HuH-7 (cell line): ENCODE results near the gene ATF6.

ENCODE experiments used
- DNase-seq: peaks from one replicate; pipeline ENCODE4 v3.0.0; 2011; ENCODE audit warnings: low spot score

Gene ATF6

DNA sequence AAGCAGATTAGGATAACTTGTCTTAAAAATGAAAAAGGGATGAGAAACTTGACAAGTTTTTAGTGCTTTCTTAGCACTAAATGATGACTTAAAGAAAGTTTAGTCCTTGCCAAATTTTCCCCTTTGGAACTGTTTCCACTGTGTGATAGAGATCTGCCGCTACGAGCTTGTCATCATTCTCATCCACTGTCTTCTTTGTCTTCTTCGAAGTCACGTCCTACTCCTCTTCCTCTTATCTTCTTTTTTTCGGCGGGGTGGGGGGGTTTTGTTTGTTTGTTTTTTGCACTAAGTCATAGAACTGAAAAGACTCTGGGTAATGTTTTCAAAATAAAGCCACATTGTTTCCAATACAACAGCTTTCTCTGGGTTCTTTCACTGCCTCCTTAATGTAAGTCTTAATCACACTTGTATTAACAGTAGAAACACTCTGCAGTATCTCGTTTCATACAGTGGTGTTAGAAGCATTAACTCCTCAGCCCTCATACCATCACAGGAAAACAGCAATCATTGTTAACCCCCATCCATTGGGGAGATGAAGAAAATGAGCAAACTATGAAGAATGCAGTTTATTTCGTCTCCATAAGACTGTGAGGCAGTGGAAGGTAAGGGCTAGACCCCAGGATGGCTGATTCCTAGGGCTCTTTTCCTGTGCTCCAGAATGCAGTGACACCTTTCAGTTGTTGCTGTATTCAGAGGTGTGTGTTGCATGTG, 175.8 kb downstream of the ATF6 start:
- no peak for DNase-seq

DNA sequence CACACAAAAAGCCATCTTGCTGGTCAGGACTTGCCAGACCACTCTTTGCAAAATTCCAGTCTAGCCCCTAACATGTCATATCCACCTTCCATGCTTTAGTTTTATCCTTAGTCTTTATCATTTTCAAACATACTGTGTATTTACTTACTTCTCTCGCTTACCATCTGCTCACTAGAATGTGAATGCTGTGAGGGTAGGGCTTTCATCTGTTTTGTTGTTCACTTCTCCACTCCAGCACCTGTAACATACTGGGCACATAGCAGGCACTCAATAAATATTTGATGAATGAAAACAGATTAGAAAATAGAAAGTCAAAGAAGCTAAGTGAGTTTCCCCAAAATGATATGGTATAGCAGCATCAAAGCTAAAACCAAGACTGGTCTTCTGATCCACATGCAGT, 177.6 kb downstream of the ATF6 start:
- no peak for DNase-seq

DNA sequence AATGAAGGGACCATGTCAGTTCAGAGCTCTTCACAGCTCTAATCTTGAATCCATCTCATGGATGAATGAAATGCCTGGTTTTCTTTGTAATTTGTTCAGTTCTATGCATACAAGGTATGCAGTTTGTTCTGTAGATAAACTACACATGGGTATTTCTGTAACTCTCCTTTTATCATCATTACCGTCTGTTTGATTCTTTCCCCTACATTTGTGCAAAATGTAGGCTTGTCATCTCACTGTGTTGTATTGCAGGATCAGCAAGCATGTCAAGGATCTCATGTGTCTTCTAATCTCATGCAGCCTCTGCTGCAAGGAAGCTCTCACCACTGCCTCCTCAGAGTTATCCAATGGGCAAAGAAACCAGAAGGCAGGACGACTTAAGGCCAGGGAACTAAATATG, 178.3 kb downstream of the ATF6 start:
- no peak for DNase-seq

DNA sequence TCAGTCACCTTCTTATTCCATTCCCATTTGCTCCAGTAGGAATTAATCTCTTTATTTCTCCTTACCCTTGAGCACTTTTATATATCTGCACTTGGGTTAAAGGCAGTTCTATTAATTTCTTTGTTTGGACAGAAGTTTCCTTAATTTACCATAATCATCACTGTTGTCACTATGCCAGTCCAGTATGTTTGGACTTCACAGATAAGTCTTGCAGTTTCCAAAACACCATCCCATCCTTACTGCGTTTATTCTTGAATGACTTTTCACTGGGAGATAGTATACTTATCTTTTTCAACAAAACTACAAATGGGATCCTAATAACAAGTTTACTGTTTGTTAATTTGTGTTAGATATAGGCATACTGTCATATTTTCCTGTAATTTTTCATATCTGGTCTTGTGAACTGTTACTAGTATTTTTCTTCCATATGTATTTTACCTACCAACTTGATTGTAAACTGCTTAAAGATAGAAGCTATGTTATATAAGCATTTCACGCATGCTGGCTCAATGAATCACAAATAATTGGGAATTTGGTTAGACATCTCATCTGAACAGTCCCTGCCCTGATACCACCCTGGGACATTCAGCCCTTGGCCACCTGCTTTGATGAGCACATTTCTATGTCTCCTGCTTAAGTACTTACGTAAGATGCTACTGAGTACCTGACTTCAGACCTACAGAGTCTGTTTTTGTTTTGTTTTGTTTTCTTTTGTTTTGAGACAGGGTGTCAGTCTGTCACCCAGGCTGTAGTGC, 179.4 kb downstream of the ATF6 start:
- DNase-seq: no peak

DNA sequence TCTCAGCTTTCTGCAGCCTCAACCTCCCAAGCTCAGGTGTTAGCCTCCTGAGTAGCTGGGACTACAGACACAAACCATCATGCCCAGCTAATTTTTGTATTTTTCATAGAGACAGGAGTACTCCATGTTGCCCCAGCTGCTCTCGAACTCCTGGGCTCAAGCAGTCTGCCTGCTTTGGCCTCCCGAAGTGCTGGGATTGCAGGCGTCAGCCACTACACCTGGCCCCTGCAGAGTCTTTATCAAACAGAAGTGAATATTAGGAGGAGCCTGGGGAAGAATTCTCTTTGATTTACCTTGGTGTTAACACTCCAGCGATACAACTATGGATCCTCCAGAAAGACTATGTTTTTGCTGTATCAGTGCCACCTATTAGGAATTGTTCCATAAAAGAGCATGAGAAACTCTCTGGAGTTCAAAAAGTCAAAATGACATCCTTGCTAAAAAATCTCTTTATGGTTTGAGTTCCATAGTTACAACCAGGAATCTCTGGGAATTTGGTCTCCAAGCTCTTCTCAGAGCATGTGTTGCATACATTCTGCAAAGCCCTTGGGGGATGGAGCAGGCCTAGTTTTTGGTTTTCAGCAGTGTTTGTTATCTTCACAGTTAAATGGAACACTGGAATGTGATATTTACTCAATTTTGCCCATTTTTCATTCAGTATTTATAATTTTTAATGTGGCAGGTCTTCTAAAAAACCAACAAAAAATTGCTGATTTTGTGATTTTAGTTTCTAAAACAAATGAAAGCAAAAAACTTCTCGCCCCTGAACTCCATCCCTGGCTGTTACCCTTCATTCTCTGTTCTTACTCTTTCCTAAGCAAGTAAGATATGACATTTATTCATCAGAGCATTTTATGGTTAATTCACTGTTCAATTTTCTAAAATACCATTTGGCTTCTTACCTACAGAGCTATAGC, 180.2 kb downstream of the ATF6 start:
- no peak for DNase-seq

DNA sequence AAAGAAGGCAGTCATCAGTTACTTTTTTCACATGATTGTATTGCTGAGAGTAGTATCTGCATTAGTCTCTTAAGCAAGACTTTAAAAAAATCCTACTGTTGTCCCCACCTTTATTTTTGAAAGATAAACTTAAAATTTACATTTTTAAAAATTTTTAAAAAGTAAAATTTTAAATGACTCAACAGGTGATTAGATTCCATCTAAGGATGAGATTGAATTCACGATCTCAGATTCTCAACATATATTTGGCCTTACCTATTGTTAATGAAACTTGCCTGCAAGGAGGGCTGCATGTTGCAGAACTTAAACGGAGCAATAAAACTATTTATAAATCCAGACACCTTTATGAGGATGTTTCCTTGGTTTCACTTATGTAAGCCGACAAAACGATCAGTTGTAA, 182.3 kb downstream of the ATF6 start:
- DNase-seq: no peak

DNA sequence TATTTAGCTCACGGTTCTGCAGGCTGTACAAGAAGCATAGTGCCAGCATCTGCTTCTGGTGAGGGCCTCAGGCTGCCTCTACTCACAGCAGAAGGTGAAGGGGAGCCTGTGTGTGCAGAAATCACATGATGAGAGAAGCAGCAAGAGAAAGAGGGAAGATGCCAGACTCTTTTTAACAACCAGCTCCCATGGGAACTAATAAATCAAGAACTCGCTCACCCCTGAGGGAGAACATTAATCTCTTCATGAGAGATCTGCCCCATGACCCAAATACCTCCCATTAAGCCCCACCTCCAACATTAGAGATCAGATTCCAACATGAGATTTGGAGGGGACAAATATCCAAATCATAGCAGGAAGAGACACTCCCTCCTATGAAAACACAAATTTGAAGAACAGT, 183.4 kb downstream of the ATF6 start:
- no peak for DNase-seq

DNA sequence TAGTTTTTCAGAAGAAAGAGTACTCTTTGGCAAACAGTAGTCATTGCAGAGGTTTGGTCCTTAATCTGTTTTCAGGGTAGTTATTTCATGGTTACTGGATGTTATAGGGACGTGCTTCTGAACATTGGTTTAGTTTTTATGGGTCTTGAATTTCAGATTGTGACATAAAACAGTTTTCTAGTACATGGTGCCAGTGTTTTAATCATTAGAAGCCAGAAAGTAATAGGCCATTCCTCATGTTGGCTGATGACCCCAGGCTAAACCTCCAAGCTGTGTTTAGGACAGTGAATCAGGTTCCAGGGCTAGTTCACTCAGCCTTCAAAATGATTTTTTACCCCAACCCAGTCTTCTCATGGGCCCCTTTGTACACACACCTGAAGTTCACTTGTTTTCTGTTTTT, 184.3 kb downstream of the ATF6 start:
- no peak for DNase-seq

DNA sequence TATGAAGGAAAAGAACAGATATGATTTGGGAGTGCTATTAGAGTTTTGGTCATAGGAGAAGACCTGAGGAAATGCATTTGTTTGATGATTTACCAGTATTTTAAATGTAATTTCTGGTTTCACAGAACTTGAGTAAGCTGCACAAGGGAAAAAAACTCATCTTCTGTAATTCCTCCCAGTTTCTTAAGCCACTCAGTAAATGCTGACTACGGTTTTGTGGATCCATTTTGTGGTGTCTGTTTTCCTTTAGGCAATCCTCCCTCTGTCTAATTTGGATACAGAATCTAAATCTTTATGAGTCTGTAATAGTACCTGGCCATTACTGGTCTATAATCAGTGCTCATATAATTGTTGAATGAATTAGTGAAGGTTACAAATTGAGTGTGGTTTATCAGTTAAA, 185.5 kb downstream of the ATF6 start:
- no peak for DNase-seq

DNA sequence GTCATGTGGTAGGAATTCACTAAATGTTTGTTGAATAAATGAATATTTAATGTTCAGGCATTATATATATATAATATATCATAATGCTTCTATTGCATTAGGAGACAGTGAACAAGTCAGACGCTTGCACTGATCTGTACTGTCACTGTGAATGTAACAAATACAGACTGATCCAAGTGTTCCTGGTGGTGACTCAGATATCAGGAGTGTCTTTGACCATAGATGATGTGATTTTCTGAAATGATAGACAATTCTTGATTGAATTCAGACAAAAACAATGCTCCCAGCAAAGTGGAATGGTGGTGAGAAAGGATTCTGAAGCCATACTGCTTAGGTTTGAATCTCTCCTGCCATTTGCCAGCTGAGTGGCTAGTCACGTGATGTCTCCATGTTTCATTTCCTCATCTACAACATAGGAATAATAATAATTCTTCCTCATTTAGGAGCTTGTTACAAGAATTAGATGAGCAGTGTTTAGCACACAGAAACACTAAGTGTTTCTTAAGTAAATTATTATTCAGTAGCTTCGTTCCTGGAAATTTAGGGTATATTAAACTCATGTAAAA, 186.6 kb downstream of the ATF6 start:
- no peak for DNase-seq

DNA sequence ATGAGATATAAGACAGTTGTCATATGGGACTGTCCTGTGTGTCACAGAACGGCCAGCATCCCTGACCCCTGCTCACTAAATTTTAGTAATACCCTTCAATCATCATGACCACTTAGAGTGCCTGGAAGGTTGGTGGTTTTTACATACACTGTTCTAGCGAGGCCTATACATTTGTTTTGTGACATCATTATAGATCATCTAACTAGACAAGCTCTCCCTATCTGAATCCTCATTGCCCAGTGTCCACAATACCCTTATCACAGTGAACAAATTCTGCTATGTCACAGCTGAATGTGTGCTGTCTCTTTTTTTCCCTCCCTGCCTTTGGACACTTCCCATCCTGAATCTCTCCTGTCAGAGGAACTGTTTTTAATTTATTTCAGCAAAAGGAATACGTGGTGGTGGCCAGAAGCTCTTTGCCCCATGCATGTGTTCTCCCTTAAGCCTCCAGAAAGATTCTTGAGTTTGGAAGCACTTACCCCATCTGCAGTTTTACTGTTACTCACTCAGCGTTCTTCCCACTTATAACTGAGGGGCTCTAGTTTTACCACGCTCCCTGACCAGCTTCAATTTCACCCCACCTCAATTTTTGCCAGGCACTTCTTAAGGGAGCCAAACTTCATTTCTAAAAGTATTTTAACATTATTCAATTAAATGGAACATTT, 187.3 kb downstream of the ATF6 start:
- DNase-seq: no peak

DNA sequence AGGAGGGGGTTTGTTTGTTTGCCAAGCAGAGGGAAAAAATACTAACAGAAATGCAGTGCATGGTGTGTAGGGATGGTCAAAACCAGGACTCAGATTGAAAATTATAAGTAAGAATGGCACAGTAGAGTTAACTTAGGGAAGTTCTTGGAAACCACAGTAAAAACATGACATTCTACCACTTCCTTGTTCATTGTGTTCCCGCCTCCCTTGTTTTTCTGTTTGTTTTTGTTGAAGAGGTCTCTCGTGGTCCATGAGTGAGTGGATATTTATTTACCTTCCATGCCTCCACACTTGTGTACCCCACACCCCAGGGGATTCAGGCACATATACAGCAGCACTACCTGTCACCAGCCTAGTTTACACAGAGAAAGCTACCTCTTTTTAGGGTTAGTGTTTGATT, 187.9 kb downstream of the ATF6 start:
- no peak for DNase-seq

DNA sequence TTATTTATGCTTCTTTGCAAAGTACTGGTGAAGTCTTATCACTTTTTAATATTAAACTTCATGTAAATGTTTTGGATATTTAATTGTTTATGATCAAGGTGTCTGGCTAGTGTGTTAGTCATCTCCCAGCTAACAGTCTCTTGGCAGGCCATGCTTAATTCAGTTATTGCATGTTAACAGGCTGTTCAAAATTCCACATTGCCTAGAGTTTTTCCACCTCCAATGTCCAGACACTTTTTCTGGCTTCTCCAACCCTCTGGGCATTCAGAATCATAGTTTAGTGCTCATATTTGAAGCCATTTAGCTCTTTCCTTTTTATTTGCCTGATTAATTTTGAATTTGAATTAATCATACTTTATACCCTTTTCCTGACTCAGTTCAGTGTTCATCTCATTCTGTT, 188.3 kb downstream of the ATF6 start:
- DNase-seq: no peak

DNA sequence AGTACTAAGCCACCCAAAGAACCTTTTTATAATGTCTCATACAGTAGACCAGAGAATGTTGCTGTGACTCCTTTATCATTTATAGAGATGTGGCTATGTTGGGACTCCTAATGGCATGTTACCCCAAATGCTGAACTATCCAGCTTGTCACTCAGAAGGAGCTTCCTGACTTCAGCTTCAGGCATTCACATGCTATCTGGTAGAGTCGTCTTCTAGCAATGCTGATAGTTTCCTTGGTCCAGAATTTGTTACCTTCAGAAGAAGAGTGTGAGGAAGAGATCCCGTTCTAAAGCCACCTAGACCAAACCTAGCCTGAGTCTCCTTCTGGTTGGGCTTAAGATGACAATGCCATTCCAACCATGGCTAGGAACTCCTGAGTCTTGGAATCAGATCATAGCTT, 189.5 kb downstream of the ATF6 start:
- no peak for DNase-seq

DNA sequence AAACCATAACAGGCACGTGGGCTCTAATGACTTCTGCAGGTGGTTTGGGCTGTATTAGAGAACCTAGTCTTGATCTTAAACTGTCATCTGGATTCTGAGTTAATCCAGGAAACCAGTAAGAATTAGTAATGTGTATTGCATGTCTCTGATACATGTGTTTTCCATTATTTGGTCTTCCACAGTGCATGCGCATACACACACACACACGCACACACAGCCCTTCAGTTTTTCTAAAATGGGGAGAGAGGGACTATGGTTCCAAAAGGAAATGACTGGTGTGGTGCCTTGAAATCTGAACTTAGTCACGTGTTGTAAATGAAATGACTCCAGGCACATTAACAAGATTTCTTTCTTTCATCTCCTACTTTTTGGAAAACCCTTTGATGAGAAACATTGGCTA, 190.0 kb downstream of the ATF6 start:
- DNase-seq: no peak

DNA sequence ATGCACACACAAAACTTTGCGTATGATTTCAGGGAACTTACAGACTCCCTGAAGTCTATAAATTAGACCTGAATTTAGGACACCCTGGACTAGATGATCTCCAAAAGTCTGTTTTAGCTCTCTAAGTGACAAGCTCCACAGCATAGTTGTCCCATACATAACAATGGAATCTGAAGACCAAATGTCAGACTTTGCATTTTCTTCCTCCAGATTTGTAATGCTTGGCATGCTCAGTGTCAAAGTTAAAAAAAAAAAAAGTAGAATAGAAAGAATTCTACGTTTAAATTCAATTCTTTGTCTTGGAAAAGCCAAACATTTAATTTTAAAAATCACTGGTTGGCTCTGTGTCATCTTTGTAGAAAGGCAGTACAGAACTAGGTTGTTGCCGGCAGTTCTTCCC, 190.8 kb downstream of the ATF6 start:
- no peak for DNase-seq

DNA sequence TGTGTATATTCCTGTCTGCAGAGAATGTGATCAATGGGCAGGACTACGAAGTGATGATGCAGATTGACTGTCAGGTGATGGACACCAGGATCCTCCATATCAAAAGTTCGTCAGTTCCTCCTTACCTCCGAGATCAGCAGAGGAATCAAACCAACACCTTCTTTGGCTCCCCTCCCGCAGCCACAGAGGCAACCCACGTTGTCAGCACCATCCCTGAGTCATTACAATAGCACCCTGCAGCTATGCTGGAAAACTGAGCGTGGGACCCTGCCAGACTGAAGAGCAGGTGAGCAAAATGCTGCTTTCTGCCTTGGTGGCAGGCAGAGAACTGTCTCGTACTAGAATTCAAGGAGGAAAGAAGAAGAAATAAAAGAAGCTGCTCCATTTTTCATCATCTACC, 192.3 kb downstream of the ATF6 start:
- DNase-seq: no peak

DNA sequence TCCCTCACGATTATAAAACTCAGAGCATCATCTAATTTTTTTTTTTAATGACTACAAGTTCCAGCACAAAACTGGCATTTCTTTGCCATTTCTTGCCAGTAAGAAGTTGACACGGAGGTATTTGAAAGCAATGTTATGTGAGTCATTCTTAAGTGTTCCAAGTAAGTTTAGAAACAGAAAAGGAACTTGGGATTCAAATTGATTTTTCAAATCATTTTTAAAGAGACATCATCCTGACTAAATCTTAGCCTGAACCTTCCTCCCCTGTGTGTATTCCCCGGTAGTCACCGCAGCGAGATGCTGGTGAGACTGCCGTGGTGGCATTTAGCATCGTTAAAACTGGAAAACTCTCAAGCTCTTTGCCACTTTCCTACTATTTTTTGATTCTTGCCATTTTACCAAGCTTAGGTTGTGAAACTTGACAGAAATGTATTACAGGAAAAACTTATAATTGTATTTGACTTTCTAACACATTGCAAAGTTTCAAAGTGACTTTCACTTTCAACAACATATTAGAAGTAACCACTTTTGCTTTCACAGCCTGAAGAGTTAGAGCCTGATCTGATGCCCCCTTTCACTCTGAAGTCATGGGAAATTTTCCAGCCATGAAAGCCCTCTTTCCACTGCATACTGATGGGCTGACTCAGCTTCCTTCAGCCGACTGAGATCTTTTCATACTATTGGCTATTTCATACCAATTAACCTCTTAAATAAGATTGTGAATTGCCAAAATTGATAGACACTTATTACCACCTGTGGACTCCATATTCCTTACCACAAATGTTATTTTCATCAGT, 196.2 kb downstream of the ATF6 start:
- DNase-seq: no peak

DNA sequence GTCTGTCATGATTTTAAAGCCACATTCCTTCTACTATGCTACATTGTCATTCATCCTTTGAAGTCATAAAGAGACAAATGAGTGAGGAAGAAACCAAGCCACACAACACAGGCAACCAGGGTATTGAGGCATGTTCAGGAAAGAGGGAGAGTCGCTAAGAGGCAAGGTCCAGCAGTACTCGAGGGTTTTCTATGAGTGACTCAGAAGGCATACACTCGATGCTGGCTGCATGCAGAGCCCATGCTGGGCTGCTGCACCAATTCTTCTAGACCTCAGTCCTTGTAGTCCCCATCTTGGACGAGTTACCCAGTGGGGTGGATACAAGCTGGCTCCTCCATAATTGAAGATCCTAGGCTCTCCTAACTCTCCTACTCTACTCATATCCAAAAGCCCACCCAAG, 199.9 kb downstream of the ATF6 start:
- no peak for DNase-seq

DNA sequence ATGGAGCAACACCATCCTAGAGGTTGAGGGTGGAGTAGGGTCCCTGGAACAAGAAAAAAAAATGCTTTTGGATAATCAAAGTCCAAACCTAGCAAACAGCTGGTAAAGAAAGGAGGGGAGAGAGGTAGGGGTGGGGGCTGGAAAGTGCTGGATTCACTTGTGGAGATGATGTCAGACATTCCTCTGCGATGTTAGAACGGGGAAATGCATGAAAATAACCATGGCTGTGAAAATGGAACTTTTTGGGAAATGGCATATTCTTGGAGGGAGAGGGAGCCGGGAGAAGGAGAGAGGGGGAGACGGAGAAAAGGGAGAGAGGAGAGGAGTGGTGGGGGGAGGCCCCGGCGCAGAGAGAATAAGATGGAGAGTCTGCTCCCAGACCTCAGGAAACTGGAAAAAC, 203.9 kb downstream of the ATF6 start:
- DNase-seq: no peak

DNA sequence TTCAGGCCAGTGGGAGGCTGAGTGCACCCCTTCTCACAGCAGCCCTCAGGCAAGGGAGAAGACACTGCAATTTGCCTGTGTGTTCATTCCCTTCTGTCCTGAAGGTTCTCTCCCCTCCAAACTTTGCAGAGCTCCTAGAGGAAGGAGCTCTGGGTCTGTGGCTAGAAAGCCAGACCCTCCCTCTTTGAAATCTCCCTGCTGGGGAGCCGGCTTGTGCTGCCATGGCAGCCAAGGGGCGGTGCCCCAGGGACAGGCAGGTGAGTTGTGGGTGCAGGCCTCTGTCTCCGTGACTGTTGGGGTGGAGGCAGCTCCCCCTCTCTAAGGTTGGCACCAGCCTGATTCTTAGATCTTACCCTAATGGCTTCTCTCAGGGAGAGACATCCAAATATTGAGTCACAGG, 204.5 kb downstream of the ATF6 start:
- no peak for DNase-seq
